ENCODE measurements around the gene GRIP1.

GRIP1 gene

DNA sequence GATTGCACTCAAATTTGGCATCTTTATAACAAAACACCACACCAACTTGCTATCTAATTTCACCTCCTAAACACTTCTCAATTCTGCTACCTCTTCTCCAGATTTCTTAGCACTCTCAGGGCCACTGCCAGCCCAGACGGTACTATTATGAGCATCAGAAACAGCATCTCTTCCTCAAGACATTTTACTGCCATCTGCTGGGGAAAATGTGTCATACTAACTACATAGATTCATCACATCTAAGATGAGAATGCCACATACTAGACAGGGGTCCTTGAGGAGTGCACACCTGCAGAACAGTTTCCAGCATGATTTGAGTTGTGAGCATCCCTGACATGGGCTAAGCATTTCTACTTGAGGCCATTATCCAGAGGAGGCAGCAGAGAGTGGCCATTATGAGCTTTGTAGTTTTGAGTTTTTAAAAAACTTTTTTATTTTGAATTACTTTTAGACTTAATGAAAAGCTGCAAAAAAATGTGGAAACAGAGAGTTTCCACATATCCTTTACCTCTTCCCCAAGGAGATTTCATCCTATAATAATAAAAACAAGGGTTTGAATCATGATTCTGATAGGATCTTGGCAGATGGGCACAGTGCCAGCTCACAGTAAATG, 15.1 kb upstream of the GRIP1 start:
- DNase-seq: peak; percentile 42

DNA sequence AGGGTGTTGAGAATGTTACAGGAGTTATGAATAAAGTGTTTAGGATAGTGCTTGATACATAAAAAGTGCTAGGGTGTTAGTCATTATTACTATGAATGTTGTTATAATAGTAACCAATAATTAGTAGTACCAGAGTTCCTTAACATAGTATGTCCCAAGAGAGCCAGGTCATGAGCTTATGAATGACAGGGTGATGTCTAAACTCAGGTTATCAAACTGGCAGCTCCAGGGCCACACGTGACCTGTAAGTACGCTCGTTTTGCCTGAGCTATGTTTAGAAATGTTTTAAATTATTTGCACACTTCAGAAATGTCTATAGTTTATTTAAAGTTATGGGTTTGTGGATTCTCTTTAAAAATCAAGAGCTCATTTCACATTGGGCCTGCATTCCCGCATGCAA, 14.1 kb upstream of the GRIP1 start:
- no peak for DNase-seq

DNA sequence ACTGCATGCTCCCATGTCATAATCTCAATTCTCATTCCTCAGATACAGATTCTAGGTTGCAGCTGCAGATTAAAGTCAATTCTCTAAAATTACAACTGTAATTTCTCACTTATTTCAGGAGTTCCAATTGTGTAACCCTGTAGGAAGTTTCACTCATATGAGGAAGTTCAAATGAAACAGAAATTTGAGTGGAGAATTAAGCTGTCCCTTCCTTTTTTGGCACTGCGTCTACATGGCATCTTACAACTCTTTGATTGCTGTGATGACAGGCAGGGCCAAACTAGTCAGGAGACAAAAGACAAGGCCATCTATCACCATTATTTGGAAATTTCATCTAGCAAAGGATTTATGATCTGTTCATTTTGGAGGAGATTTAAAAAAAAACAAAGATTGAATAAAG, 13.3 kb upstream of the GRIP1 start:
- DNase-seq: no peak

DNA sequence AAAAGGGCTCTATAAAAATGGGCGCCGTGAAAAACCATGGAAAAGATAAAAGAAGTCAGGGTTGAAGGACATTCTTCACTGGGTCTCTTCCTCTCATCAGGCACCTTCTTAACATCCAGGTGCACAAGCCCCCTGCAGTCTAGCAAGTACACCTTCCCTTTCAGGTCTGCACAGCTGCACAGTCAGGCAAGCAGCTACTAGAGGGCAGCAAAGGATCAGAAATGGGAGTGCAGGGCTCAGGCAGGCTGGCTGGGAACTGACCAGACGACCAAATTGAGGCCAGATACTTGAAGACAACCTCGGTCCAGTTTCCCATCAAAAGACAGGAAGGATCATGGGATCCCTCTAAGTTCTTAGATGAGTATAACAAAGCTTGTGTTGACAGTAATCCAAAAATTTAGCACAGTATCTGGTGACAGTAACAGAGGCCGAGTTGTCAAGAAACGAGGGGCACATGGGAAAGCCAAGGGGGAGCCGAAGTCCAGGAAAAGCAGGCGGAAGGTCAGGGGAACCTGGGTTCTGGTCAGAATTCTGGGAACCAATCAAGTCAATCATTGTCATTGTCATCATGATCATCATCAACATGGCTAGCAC, 10.1 kb upstream of the GRIP1 start:
- peak; percentile 62 for DNase-seq

DNA sequence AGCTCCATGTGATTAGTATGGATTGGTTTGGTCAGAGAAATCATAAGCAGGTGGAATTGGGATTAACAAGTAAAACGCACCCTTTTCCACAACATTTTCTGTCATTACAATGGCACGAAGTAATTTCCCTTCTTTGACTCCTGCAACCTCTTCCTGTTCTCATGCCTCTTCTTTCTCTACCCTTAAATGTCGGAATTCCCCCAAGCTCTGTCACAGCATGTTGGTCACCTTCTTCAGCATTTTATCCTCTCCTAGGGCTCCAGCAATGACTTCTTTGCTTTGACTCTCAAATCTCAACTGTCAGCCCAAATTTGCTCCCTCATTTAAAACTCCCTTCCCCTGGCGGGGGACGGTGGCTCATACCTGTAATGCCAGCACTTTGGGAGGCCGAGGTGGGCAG, 5.3 kb upstream of the GRIP1 start:
- no peak for DNase-seq

DNA sequence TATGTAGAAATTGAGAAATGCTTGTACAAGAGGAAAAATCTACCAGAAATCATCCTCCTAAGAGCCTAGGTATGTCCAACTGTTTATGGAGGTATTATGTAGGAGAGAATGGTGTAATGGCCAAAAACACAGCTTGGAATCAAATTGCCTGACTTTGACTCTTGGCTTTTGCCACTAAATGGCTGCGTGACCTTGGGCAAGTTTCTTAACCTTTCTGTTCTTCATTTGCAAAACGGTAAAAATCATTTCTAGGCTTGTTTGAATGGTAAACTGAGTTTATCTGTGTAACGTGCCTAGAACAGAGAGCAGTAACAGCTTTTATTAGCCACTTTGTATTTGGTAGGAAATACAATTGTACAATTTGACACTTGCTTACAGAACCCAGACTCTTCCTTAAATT, 4.9 kb upstream of the GRIP1 start:
- DNase-seq: no peak

DNA sequence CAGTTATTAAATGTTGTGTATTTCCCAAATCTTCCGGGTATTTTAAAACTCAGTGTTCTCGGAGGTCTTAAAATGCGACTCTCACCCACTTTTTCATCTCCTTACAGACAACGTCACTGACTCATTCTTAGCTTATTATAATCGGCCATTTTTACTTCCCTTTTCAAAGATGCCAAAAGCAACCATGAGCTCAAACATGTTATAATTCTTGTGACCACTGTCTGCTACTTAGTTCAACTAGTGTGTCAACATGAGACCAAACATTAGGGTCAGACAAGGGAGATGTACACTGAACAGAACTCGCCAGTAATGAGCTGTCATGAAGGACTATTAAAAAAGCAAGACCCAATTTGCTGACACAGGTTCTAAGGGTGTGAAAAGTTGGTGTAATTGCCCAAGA, 4.2 kb upstream of the GRIP1 start:
- DNase-seq: no peak

DNA sequence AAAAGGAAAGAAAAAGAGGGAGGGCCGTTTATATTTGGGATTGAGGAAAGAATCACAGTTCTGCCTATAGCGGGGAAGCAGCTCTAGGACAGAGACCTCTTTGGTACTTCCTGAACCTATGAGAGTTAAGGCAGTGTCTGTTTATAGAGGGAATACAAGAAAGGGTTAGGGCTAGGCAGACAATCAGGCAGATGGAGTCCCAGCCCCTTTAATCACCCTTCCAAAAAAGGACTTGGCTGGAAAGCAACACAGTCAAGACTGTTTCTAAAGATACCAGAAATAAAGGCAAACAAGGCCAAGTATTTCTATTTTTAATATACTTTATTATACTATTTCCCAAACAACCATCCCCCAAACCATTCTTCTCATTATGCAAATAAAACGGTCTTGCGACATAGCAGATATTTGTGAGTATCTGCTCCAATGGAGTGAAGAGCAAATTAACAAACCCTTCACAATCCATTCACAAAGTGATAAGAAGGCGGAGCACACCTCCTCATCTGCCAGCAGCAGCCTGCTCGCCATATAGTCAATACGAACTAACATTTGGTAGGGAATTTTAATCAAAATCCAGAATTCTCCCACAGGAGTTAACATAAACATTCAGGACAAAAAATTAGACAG, 697 bp upstream of the GRIP1 start:
- no peak for DNase-seq

DNA sequence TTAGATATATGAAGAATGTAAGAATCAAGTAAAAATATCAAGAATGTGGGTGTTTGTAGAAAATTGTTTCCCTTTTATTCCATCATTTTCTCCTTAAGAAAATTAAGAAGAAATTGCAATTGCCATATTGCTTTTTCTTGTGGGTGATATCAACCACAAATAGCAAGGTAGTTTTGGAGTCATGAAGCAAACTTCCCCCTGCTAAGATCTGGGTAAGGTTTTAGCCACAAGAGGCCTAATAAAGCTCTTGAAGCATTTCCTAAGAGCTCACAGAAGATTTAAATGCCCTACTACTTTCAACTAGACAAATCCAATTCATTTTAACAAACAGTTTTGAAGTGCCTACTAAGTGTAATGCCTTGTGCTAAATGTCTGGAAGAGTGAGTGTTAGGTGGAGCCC, 2.6 kb downstream of the GRIP1 start:
- no peak for DNase-seq

DNA sequence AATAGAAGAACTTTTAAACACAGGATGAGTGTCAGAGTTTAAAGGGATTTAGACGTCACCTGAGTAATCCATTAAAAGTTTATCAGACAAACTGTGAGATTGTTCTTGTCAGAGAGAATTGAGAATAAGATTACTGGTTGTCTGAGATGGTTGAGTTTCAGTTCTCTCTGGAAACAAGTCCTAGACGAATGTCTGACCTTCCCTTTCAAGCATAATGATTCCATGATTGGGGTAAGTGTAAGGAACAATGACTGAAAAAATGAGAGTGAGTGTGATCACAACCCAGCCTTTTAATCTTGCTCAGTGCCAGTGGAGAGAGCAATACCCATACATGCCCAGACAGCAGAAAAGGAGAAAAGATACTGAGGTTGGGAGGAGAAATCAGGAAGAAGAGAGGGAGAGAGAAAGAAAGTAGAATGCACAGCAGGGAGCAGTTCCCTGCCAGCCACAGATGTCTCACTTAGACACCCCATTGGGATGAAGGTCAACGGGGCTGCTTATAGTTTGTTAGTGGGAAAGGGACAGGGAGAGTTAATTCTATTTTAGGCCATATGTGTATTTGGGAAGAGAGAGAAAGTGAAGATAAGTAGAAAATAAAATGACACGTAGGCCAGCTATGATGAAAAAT, 4.3 kb downstream of the GRIP1 start:
- DNase-seq: no peak

DNA sequence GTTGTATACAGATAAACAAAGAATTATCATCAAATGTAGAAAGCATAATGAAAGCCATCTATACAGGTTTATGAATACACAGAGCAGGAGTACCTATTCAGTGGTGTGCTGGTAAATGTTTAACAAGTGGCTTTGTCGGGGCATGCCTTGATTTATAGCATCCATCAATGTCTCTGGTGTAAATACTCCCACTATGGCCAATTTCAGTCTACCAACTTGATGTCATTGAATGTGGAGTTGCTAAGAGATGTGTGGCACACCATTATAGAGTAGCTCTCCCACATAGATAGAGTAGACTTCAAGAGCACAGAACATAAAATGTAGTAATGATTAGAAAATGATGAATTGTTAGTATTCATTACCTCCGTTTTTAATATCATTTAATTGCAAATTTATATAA, 9.3 kb downstream of the GRIP1 start:
- DNase-seq: no peak

DNA sequence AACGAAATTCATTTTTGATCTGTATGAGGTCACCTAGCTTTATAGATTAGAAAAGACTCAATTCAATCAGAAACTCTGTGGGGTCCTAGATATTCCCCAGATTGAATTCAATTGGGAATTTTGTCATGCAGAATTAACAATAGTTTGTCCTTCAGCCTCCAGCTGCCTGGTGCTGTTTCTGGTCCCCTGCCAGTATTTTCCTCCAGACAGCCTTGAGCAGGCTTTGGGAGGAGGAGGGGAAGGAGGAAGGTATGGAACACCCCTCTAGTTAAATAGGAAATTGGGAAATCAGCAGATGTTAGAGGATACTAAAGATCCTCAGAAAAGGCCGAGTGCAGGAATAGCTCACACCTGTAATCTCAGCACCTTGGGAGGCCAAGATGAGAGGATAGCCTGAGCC, 10.6 kb downstream of the GRIP1 start:
- no peak for DNase-seq

DNA sequence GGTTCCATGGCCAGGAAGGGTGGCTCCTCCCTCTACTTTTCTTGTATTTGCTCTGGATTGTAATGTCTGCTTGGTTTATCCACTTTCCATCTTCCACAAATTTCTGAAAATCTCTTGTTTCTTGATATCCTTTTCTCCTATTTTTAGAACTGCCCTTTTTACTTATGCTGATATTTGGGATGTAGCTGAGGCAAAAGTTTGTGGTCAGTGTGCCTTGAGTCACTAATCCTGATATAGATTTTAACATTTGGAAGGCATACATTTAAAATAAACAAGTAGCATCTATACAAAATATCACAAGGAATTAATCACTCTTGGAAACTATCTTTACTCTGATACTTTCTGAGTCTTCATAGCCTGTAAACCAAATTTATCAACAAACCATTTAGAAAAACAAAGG, 11.0 kb downstream of the GRIP1 start:
- DNase-seq: no peak

DNA sequence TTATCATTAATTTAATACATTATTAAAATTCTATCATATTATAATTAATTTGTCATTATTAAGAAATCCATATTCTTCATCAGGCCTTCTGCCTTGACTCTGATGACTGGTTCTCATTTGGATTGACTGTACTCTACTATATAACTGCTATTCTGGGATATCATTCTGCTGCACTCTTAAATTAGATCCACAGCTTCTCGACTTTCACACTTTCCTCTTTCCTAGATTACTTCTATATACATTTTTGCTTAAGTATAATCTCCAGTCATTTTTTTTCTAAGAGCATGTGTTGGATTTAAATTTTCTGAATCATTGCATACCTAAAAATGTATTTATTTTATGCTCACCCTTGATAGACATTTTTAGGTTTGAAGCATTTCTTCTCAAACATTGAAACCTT, 12.4 kb downstream of the GRIP1 start:
- no peak for DNase-seq

DNA sequence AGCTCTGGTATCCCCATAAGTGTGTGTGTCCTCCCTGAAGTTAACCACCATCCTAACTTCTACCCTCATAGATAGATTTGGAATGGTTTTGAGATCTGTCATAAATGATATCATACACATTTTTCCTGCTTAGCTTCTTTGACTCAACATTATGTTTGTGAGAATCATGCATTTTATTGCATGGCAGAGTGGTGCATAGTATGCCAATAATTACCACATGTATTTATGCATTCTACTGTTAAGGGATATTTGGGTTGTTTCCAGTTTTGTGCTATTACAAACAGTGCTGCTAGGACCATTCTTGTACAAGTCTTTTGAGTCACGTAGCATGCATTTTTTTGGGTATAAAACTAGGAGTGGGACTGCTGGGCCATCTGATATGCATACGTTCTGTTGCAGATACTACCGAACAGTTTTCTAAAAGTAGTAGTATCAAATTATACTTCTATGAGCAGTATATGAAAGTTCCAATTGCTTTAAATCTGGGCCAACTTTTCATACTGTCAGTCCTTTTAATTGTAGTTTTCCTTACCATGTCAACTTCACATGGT, 13.4 kb downstream of the GRIP1 start:
- no peak for DNase-seq

DNA sequence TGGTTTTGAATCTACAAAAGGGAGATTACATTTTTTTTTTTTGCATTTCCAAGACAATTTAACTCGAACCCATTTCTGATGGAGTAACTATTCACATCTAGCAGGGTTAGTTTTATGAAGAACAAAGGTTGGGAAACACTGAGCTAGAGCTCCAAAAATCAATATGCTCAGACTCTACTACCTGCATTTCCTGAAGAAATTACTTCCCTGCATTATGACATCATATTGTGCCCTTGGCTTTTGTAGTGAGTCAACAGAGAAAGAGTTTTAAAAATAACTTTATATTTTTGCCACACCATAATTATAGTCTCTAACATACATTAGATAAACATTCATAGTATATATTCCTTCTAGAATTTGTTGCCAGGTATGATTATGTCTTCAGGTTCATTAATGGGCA, 14.8 kb downstream of the GRIP1 start:
- no peak for DNase-seq

DNA sequence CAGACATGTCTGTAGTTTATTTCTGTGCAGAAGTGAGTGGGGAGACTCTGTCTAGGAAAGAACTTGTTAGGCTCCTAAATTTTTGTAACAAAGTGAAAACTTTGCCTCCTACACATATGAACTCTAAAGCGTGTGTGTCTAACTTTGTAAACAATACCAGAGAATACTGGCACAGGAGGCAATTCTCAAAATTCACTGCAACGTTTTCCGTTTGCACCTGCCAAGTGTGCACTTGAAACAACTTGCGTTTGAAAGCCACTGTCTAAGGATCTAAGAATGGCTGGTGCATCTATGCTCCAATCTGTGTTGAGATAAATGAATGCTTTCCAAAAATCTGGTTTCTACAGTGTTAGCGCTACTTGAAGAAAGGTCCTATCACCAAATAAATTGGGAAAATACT, 15.3 kb downstream of the GRIP1 start:
- no peak for DNase-seq

DNA sequence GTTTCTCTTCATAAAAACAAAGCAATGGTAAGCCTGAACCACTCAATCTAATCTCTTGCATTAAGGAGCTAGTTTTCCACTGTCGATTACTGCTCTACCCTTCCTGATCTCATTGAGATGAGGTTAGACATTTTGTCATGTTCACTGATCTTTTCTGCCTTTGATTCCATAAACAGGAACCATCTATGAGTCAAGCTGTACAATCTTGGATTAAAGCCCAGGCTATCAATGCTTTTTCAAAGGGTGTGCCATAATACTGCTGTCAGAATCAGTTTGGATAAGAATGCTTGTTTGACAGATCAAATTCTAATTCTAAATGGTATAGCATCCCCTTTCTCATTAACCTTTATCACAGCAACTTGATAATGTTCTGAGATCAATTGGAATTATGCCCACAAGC, 16.1 kb downstream of the GRIP1 start:
- DNase-seq: no peak

DNA sequence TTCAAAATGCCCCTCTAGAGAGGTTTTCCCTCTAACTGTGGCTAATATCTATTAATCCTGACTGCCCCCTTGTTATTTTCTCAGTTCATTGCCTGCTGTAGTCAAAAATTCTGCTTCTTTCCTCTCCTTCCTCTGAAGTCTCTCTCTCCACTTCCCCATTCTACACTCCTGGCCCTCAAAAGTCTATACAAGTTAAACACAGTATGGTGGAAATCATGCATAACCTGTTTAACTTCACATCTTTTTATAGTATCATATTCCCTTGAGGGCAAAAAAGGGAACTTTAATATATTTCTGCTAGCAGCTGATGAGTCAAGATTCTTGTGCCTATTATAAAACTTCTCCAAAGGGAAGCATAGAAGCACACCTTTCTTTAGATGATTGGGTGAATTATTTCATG, 16.7 kb downstream of the GRIP1 start:
- DNase-seq: no peak

DNA sequence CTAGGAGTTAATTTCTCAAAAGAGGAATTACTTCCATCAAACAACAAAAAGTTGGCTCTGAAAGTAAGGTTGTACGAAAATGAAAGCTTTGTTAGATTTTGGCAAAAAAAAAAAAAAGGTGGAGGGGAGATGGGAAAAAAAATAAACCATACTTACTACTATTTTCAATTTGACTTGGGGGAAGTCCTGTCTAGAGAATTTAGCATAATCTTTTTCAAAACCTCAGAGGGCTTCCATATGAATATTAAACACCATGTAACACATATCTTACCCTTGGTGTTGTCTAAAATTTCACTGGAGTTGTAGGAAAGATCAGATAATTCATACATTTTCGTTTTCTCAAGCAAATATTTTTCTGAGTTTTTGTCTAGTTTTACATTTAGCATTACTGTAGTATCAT, 17.5 kb downstream of the GRIP1 start:
- no peak for DNase-seq

DNA sequence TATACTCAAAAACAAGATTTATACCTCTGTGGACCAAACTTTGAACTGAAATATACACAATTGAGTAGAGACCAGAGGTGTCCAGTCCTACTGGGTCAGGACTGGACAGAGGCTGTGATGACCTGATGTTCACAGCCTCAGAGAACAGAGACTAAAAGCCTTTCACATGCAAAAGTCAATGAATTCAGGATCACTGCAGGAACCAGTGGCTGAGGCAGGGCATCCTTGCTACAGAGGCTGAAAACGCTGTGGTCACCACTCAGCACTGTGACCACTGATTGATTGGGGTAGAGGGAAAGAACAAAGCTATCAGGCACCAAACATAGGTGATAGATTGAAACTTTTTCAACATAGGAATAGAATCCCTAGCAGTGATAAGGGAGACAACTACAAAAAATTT, 25.1 kb downstream of the GRIP1 start:
- no peak for DNase-seq

DNA sequence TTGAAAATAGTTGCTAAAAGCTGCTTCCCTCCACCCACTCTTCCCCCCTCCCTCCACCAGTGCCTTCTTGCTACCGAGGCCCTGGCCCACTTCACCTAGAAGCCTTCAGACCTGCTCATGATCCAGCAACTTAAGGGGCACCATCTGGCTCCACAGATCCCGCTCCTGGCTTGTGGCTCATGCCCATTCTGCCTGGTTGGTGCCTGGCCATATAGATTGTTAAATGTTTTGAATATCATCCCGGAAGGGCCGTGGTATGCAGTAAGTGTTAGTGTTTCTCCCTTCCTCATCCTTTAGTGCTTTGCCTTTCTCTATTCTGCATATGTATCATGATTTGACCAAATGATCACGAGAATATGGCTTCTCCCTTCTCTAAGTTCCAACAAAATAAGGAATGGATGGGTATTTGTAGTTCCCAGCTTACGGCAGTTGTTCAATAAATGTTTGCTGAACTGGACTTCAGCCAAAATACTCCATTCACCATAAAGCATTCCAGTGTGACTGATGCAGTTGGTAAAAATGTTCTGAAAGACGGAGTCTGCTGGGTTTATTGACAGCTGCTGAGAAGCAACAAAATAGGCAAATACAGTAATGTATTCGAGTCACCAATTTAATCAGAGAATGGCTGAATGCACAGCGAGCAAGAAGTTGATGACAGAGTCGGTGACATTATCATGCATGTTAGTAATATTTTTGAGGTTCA, 30.7 kb downstream of the GRIP1 start:
- DNase-seq: no peak

DNA sequence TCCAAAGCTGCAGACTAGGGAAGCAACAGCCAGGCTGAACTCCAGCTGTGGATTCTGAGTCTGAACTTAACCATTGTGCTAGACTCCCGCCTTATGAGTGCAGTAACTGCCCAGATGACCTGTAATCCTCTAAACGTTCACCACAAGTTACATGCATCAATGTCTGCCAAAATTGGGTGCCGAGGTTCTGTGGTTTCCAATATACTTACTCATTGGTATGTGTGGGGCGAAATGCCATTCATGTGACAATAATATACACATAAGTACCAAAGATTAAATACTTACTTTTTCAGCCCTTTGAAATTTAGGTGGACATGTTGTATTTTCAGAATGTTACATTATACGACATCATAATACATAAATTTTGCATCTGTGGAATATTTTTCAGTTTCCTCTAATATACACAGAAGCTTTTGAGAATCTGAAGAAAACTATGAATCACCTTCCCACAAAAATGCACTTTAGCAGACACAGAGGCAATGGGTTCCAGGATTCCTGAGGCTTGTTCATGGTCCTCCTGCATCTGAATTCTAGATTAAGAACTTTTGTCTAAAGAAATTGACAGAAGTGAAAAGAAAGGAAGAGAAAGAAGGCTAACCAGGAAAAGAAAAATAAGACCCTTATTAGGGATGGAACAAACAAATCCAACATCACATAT, 31.7 kb downstream of the GRIP1 start:
- no peak for DNase-seq
